Activated CD8-positive, alpha-beta T cell treated with anti-CD3 and anti-CD28 coated beads for 36 hours (primary cell): ENCODE measurements around the gene NHS. TPM values are rescaled to one million over a fixed set of nuclear protein-coding genes. Genes with fewer than 3 reads are reported as not detected.
"Not testable (repeated sequence)": the region's sequence is repeated elsewhere in the genome, so short reads cannot be mapped to it uniquely, and the experiment has no call there.

Experiments
- ATAC-seq: fragments of 200-7000 bp; cut with Tn5 transposase; one replicate; pipeline ENCODE4 v1.10.0; 2021; ENCODE audit warnings: mild to moderate bottlenecking, moderate library complexity
- CTCF ChIA-PET: fragments of 350-600 bp; sonication (Branson Sonifier 250); formaldehyde crosslinking; loops from one replicate; lab custom pipeline; 2021; ENCODE audit warnings: antibody characterized with exemption; lab: Charles Lee
- POLR2A ChIA-PET: fragments of 350-600 bp; sonication (Branson Sonifier 250); formaldehyde crosslinking; loops from one replicate; lab custom pipeline; 2021; ENCODE audit warnings: antibody characterized with exemption; lab: Charles Lee
- DNase-seq: peaks from one replicate; pipeline ENCODE4 v3.0.0-alpha.2; 2020
- H3K27ac Mint-ChIP-seq: one replicate; pipeline ENCODE4 v1.8.0; 2021; ENCODE audit warnings: mild to moderate bottlenecking, mixed read lengths
- H3K27me3 Mint-ChIP-seq: one replicate; pipeline ENCODE4 v1.8.0; 2021; ENCODE audit warnings: mixed read lengths
- H3K36me3 Mint-ChIP-seq: one replicate; pipeline ENCODE4 v1.8.0; 2021; ENCODE audit warnings: low read depth, mixed read lengths
- H3K4me1 Mint-ChIP-seq: one replicate; pipeline ENCODE4 v1.8.0; 2021; ENCODE audit warnings: low read depth, mixed read lengths
- H3K4me3 Mint-ChIP-seq: one replicate; pipeline ENCODE4 v1.8.0; 2021; ENCODE audit warnings: mild to moderate bottlenecking, moderate library complexity, mixed read lengths
- H3K9me3 Mint-ChIP-seq: one replicate; pipeline ENCODE4 v1.8.0; 2021; ENCODE audit warnings: mixed read lengths
- CTCF ChIP-seq: fragments of 200-600 bp; IDR thresholded peaks from one replicate; pipeline ENCODE4 v1.8.0; 2022; ENCODE audit warnings: antibody characterized with exemption, mild to moderate bottlenecking
- intact Hi-C: fragments of 100-400 bp; cut with micrococcal nuclease; formaldehyde crosslinking; loops from one replicate; pipeline ENCODE4 v1.10.0; 2022
- total RNA-seq, 2 experiments: library from RNA; stranded (reverse); gene quantifications; one replicate each; pipeline ENCODE4 v1.2.3, GENCODE V29; 2021

Gene NHS
- total RNA-seq, 2 experiments from 2014 or later, result 6.9 to 7.3 TPM

- intact Hi-C loops, result no loop called here
- H3K27ac Mint-ChIP-seq, result no peak overlapping the region
These were observed 188.5 kb downstream of the NHS start for GRCh38 chrX:17563515-17563914.

GRCh38 chrX:17564689-17565409 is 189.8 kb downstream of the NHS start:
- Mint-ChIP-seq H3K27me3 (no peaks in the 10 kb centered on the region), H3K36me3 (no peaks in the 10 kb centered on the region), H3K4me1 (peaks cover 10% of the 10 kb centered on the region), H3K9me3 (no peaks in the 10 kb centered on the region), H3K4me3 (no peak overlapping the region), H3K27ac (no peak overlapping the region)
- intact Hi-C loops, result no loop called here
- DNase-seq (no peak), ATAC-seq (no peak)
- TF ChIP-seq CTCF, result no peak
- ChIA-PET CTCF (no interaction called here), POLR2A (no interaction called here)

More at GRCh38 chrX:17563515-17563914, 188.5 kb downstream of the NHS start:
- no peaks in the 10 kb centered on the region for H3K27me3 Mint-ChIP-seq
- H3K9me3 Mint-ChIP-seq, result no peaks in the 10 kb centered on the region
- H3K4me3 Mint-ChIP-seq, result no peak overlapping the region
- no peaks in the 10 kb centered on the region for H3K36me3 Mint-ChIP-seq
- ChIA-PET POLR2A (interaction anchor here (0.6 kb wide), 1 partner anchor 582 kb away, joined by 3 read pairs; no protein-coding TSS in a partner anchor), CTCF (no interaction called here)
- no peak for TF ChIP-seq CTCF
- peaks cover 10% of the 10 kb centered on the region for H3K4me1 Mint-ChIP-seq
- ATAC-seq, result no peak
- DNase-seq, result no peak

- peaks cover 10% of the 10 kb centered on the region for H3K4me1 Mint-ChIP-seq
- intact Hi-C loops, result no loop called here
- ATAC-seq, result no peak
These were observed 191.7 kb downstream of the NHS start for GRCh38 chrX:17566740-17567139.

GRCh38 chrX:17567187-17567586 is 192.2 kb downstream of the NHS start:
- Mint-ChIP-seq H3K4me3 (no peak overlapping the region), H3K4me1 (peaks cover 10% of the 10 kb centered on the region), H3K27me3 (no peaks in the 10 kb centered on the region), H3K36me3 (no peaks in the 10 kb centered on the region), H3K9me3 (no peaks in the 10 kb centered on the region), H3K27ac (no peak overlapping the region)
- ATAC-seq (no peak), DNase-seq (no peak)
- ChIA-PET POLR2A (no interaction called here), CTCF (no interaction called here)
- intact Hi-C loops, result no loop called here
- no peak for TF ChIP-seq CTCF

More at GRCh38 chrX:17566740-17567139, 191.7 kb downstream of the NHS start:
- POLR2A ChIA-PET, result no interaction called here
- TF ChIP-seq CTCF, result no peak
- Mint-ChIP-seq H3K4me3 (no peak overlapping the region), H3K27me3 (no peaks in the 10 kb centered on the region), H3K27ac (no peak overlapping the region), H3K36me3 (no peaks in the 10 kb centered on the region), H3K9me3 (no peaks in the 10 kb centered on the region)
- DNase-seq, result no peak
- CTCF ChIA-PET, result no interaction called here

- DNase-seq (no peak), ATAC-seq (no peak)
- Mint-ChIP-seq H3K4me3 (no peak overlapping the region), H3K9me3 (no peaks in the 10 kb centered on the region), H3K27ac (no peak overlapping the region), H3K27me3 (no peaks in the 10 kb centered on the region), H3K36me3 (no peaks in the 10 kb centered on the region), H3K4me1 (peaks cover 10% of the 10 kb centered on the region)
- intact Hi-C loops, result no loop called here
- ChIA-PET POLR2A (no interaction called here), CTCF (no interaction called here)
- no peak for TF ChIP-seq CTCF
These were observed 192.8 kb downstream of the NHS start for GRCh38 chrX:17567821-17568220.

GRCh38 chrX:17568804-17569203 is 193.8 kb downstream of the NHS start:
- CTCF ChIA-PET, H3K9me3 Mint-ChIP-seq, DNase-seq, H3K27ac Mint-ChIP-seq, H3K4me1 Mint-ChIP-seq, POLR2A ChIA-PET, ATAC-seq, intact Hi-C loops, H3K4me3 Mint-ChIP-seq, H3K36me3 Mint-ChIP-seq, H3K27me3 Mint-ChIP-seq: not testable (repeated sequence)
